Measurements from ENCODE around the gene HAAO.
"Not testable (repeated sequence)": the region's sequence is repeated elsewhere in the genome, so short reads cannot be mapped to it uniquely, and the experiment has no call there.

Gene HAAO

GRCh38 chr2:42743659-42743990 lies 48.8 kb downstream of the HAAO start:
- no peak for DNase-seq

- DNase-seq: no peak
Observed at GRCh38 chr2:42742740-42743658, 49.4 kb downstream of the HAAO start.

DNA sequence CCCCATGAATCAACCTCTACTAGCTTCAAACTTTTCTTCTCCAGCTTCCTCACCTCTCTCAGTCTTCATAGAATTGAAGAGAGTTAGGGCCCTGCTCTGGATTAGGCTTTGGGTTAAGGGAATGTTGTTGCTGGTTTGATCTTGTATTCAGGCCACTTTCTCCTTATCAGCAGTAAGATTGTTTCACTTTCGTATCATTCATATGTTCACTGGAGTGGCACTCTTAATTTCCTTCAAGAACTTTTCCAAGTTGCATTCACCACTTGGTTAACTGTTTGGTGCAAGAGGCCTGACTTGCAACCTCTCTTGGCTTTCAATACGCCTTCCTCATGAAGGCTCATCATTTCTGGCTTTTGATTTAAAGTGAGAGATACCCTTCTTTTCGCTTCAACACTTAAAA lies 51.2 kb downstream of the HAAO start:
- no peak for DNase-seq

- no peak for DNase-seq
Observed at GRCh38 chr2:42736598-42737322, 55.6 kb downstream of the HAAO start.

DNA sequence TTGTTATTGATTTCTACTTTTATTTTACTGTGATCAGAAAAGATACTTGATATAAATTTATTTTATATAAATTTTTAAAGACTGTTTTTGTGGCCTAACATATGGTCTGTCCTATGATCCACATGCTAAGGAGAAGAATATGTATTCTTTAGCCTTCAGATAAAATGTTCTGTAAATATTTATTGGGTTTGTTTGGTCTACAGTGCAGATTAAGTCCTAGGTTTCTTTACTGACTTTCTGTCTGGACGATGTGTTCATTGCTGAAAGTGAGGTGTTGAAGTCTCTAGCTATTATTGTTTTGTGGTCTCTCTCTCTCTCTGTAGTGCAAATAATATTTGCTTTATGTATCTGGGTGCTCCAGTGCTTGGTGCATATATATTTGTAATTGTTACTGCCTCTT lies 58.5 kb downstream of the HAAO start:
- no peak for DNase-seq

- not testable (repeated sequence) for DNase-seq
Observed at GRCh38 chr2:42731316-42731715, 61.1 kb downstream of the HAAO start.

DNA sequence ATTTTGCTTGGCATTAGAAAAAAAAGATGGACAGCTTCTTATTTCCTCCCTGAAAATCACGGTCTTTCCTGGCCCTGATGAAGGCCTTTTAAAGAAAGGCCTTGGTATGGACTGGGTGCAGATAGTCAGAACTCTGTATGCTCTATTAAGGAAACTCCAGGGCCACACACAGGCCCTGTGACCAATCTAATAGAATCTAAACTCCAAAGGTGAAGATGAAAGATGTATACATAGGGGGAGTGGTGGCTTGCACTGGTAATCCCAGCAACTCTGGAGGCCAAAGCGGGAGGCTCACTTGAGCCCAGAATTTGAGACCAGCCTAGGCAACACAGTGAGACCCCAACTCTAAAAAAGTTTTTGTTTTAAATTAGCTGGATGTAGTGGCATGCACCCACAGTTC lies 65.7 kb downstream of the HAAO start:
- DNase-seq: no peak

GRCh38 chr2:42725657-42726056 lies 66.7 kb downstream of the HAAO start:
- no peak for DNase-seq

GRCh38 chr2:42724886-42725285 lies 67.5 kb downstream of the HAAO start:
- no peak for DNase-seq

GRCh38 chr2:42723465-42723864 lies 68.9 kb downstream of the HAAO start:
- DNase-seq: no peak

GRCh38 chr2:42722320-42723190 lies 69.8 kb downstream of the HAAO start:
- DNase-seq: no peak

GRCh38 chr2:42721898-42722297 lies 70.5 kb downstream of the HAAO start:
- no peak for DNase-seq
